ENCODE results near the gene ARID1A. TPM values are rescaled to one million over a fixed set of nuclear protein-coding genes. Genes with fewer than 3 reads are reported as not detected.

The ARID1A gene
- total and polyA plus RNA-seq, 2 donors from 2014 or later, result 9.9 to 71.7 TPM

DNA sequence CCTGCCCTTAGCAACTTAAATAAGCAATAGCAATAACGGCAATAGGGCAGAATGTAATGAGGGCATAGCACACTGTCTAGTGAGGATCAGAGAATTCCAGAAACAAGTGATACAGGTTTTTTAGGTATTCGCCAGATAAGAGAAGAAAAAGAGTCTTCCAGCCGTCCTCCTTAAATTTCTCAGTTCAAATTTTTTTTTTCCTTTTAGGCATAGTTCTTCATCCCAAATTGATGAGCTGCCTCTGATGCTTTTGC, 93.7 kb downstream of the ARID1A start:
- intact Hi-C loops (cut with DNase I), result no loop called here
- no peaks in the 10 kb centered on the region for H3K9me3 ChIP-seq (ENCODE audit: control insufficient read depth in 2 of 3, insufficient read depth in 1 of 3, low read length in 3 of 3)
- peaks cover 10 to 24% (median 24%) of the 10 kb centered on the region in 3 donors for H3K4me1 ChIP-seq (ENCODE audit: control insufficient read depth in 2 of 3, insufficient read depth in 2 of 3, low read depth in 1 of 3, low read length in 3 of 3)
- DNase-seq (no peak), FAIRE-seq (no peak)
- TF ChIP-seq, protein P1, sequence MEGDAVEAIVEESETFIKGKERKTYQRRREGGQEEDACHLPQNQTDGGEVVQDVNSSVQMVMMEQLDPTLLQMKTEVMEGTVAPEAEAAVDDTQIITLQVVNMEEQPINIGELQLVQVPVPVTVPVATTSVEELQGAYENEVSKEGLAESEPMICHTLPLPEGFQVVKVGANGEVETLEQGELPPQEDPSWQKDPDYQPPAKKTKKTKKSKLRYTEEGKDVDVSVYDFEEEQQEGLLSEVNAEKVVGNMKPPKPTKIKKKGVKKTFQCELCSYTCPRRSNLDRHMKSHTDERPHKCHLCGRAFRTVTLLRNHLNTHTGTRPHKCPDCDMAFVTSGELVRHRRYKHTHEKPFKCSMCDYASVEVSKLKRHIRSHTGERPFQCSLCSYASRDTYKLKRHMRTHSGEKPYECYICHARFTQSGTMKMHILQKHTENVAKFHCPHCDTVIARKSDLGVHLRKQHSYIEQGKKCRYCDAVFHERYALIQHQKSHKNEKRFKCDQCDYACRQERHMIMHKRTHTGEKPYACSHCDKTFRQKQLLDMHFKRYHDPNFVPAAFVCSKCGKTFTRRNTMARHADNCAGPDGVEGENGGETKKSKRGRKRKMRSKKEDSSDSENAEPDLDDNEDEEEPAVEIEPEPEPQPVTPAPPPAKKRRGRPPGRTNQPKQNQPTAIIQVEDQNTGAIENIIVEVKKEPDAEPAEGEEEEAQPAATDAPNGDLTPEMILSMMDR (IDR thresholded peaks at IDR 0.05; ENCODE audit: borderline replicate concordance, extremely low read depth, insufficient read depth), result no peak
- H3K36me3 ChIP-seq (ENCODE audit: control insufficient read depth in 2 of 3, insufficient read depth in 3 of 3, low read length in 3 of 3), result peaks cover 0 to 5% (median 5%) of the 10 kb centered on the region in 3 donors
- H3K4me3 ChIP-seq (ENCODE audit: low read length in 3 of 3), result peak overlapping the region in 1 of 3 donors; percentile 76
- no peak overlapping the region for H3K9ac ChIP-seq (ENCODE audit: low read length in 3 of 3)
- H3K27ac ChIP-seq (ENCODE audit: low read depth in 2 of 2, low read length in 2 of 2), result no peak overlapping the region
- H3K27me3 ChIP-seq (ENCODE audit: control insufficient read depth, insufficient read depth, low read length), result no peaks in the 10 kb centered on the region

DNA sequence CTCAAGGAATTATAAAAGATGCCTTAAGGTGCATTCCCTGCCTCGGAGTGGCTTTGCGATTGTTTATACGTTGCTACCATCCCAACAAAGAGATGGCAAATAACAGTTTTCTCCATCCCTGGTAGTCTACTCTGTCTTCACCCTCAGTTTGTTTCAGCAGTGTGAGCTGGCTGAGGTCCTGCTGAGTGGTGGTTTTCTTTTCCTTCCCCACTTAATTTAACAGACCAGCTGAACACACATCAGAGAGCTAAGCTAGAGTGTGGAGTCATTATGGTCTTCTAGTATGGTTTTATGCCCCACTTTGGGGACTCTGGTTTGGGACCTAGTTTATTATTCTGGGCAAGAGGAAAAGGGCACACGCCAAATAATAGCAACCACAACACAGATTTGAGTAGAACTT, 94.1 kb downstream of the ARID1A start:
- Histone ChIP-seq H3K36me3 (ENCODE audit: control insufficient read depth in 2 of 3, insufficient read depth in 3 of 3, low read length in 3 of 3) (peaks cover 0 to 9% (median 9%) of the 10 kb centered on the region in 3 donors), H3K4me1 (ENCODE audit: control insufficient read depth in 2 of 3, insufficient read depth in 2 of 3, low read depth in 1 of 3, low read length in 3 of 3) (peaks cover 10 to 21% (median 20%) of the 10 kb centered on the region in 3 donors), H3K9me3 (ENCODE audit: control insufficient read depth in 2 of 3, insufficient read depth in 1 of 3, low read length in 3 of 3) (no peaks in the 10 kb centered on the region), H3K27me3 (ENCODE audit: control insufficient read depth, insufficient read depth, low read length) (no peaks in the 10 kb centered on the region), H3K9ac (ENCODE audit: low read length in 3 of 3) (no peak overlapping the region), H3K27ac (ENCODE audit: low read depth in 2 of 2, low read length in 2 of 2) (no peak overlapping the region), H3K4me3 (ENCODE audit: low read length in 3 of 3) (no peak overlapping the region)
- TF ChIP-seq, protein P1 (IDR thresholded peaks at IDR 0.05; ENCODE audit: borderline replicate concordance, extremely low read depth, insufficient read depth), result no peak
- FAIRE-seq (no peak), DNase-seq (no peak)
- intact Hi-C loops (cut with DNase I), result loop anchor here (5.0 kb wide), 1 partner anchor 188 kb away; no protein-coding TSS in a partner anchor

DNA sequence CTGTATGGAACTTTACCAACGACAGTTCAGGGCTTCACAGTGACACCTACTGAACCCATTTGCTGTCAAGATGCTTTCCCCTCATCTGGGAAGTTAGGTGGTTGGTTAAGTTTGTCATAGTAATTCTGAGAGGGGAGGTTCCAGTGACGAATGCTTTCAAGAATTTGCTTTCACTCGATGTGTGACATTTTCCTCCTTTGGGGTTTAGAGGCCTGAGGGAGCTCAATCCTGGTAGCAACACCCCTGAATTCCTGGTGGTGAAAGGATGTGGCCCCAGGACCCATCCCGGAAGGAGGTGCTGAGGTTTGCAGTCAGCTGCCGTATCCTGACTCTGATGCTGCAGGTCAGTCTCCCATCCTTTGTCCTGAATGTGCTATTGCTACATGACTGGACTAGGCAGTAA, 94.7 kb downstream of the ARID1A start:
- TF ChIP-seq, protein P1 (IDR thresholded peaks at IDR 0.05; ENCODE audit: borderline replicate concordance, extremely low read depth, insufficient read depth), result no peak
- Histone ChIP-seq H3K27ac (ENCODE audit: low read depth in 2 of 2, low read length in 2 of 2) (no peak overlapping the region), H3K9ac (ENCODE audit: low read length in 3 of 3) (no peak overlapping the region), H3K36me3 (ENCODE audit: control insufficient read depth in 2 of 3, insufficient read depth in 3 of 3, low read length in 3 of 3) (peaks cover 0 to 12% (median 11%) of the 10 kb centered on the region in 3 donors), H3K9me3 (ENCODE audit: control insufficient read depth in 2 of 3, insufficient read depth in 1 of 3, low read length in 3 of 3) (no peaks in the 10 kb centered on the region), H3K4me1 (ENCODE audit: control insufficient read depth in 2 of 3, insufficient read depth in 2 of 3, low read depth in 1 of 3, low read length in 3 of 3) (peaks cover 10 to 21% (median 15%) of the 10 kb centered on the region in 3 donors), H3K4me3 (ENCODE audit: low read length in 3 of 3) (no peak overlapping the region), H3K27me3 (ENCODE audit: control insufficient read depth, insufficient read depth, low read length) (no peaks in the 10 kb centered on the region)
- DNase-seq, result no peak
- FAIRE-seq, result no peak
- intact Hi-C loops (cut with DNase I), result loop anchor here (5.0 kb wide), 1 partner anchor 188 kb away; no protein-coding TSS in a partner anchor

DNA sequence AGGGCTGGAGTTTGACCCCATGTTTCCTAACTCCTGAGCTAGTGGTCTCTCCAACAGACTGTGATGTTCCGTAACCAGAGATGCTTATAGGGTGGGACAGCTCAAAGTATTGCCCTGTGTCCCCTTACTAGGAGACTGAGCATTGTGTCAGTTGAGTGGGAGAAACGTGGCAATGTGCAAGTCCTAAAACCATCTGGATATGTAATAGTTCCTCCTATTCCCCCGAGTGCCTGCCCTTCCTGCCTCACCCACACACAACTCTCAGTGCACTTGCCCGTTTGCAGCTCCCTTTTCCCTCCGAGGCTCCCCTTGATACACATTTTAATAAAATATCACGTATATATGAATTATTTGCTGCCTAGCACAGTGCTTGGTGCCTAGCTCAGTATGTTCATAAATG, 95.3 kb downstream of the ARID1A start:
- intact Hi-C loops (cut with DNase I), result loop anchor here (5.0 kb wide), 1 partner anchor 189 kb away; no protein-coding TSS in a partner anchor
- Histone ChIP-seq H3K27me3 (ENCODE audit: control insufficient read depth, insufficient read depth, low read length) (no peaks in the 10 kb centered on the region), H3K9ac (ENCODE audit: low read length in 3 of 3) (no peak overlapping the region), H3K9me3 (ENCODE audit: control insufficient read depth in 2 of 3, insufficient read depth in 1 of 3, low read length in 3 of 3) (no peaks in the 10 kb centered on the region), H3K36me3 (ENCODE audit: control insufficient read depth in 2 of 3, insufficient read depth in 3 of 3, low read length in 3 of 3) (peaks cover 0 to 12% (median 11%) of the 10 kb centered on the region in 3 donors), H3K4me1 (ENCODE audit: control insufficient read depth in 2 of 3, insufficient read depth in 2 of 3, low read depth in 1 of 3, low read length in 3 of 3) (peaks cover 5 to 16% (median 9%) of the 10 kb centered on the region in 3 donors), H3K27ac (ENCODE audit: low read depth in 2 of 2, low read length in 2 of 2) (no peak overlapping the region), H3K4me3 (ENCODE audit: low read length in 3 of 3) (no peak overlapping the region)
- no peak for FAIRE-seq
- TF ChIP-seq, protein P1 (IDR thresholded peaks at IDR 0.05; ENCODE audit: borderline replicate concordance, extremely low read depth, insufficient read depth), result no peak
- DNase-seq, result no peak
